HL-60 (cell line): ENCODE results near the gene ADPRM.

Source experiments
- DNase-seq, 2 experiments: peaks; one replicate each; pipeline ENCODE4 v3.0.0-alpha.2; 2010 to 2020; ENCODE audit warnings: low read depth in 1 of 2, low spot score in 1 of 2
- H3K27ac ChIP-seq: fragments of 250-450 bp; sonication (Bioruptor Pico); replicated peaks from 2 replicates; pipeline ENCODE4 v1.5.1; 2020; ENCODE audit warnings: mild to moderate bottlenecking, moderate library complexity
- H3K27me3 ChIP-seq: fragments of 250-450 bp; sonication (Bioruptor Pico); 2 replicates; pipeline ENCODE4 v1.5.1; 2021; ENCODE audit warnings: mild to moderate bottlenecking, moderate library complexity; ENCODE audit not compliant: insufficient read depth, poor library complexity, severe bottlenecking
- H3K4me3 ChIP-seq: replicated peaks from 2 replicates; pipeline ENCODE4 v1.5.1; 2011; ENCODE audit warnings: mild to moderate bottlenecking, control low read depth, low read length; ENCODE audit not compliant: insufficient read depth
- GABPA ChIP-seq: IDR thresholded peaks from 2 replicates; pipeline ENCODE4 v1.6.1; 2012; ENCODE audit warnings: low read depth
- POLR2AphosphoS5 ChIP-seq: IDR thresholded peaks from 2 replicates; pipeline ENCODE4 v1.6.1; 2012; ENCODE audit warnings: low read depth
- SPI1 ChIP-seq: IDR thresholded peaks from 2 replicates; pipeline ENCODE4 v1.6.1; 2012; ENCODE audit warnings: low read depth, mild to moderate bottlenecking, borderline replicate concordance
- TF ChIP-seq, protein P1 (sequence below): IDR thresholded peaks from 2 replicates; pipeline ENCODE4 v1.6.1; 2012; ENCODE audit warnings: low read depth; ENCODE audit not compliant: insufficient replicate concordance
- TF ChIP-seq, protein P2 (sequence below): IDR thresholded peaks from one replicate; pipeline ENCODE4 v1.5.1; 2011; ENCODE audit warnings: low read length, control low read depth, inconsistent platforms; ENCODE audit not compliant: insufficient read depth

ADPRM gene

DNA sequence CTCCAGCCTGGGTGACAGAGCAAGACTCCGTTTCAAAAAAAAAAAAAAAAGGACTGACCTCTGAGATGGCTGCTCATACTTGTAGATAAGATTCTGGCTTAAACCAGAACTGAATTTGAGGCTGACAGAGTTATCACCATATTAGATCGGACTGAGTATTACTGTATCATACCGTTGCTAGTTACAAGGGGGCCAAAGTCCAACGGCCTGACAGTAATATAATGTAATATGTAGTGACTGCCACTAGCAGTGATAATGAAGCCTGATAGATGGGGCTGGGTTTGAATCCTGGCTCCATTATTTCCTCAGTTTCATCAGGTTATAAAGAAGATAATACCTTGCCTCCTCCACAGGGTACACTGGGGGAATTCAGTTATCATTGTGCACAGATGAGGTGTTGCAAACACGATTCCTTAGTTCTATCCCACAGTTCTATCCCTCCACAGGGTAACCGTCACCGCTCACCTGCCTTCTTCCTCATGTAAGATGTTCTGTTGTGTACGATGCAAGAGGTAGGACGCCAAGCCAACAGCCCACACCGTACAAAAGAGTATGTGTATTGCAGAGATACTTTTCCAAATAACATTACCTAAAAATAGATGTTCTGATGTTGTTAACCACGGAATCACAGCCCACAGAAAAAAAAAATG, 27.3 kb downstream of the ADPRM start:
- no peak for DNase-seq
- no peaks in the 10 kb centered on the region for H3K27me3 ChIP-seq
- H3K27ac ChIP-seq, result no peak overlapping the region
- no peak for TF ChIP-seq POLR2AphosphoS5
- TF ChIP-seq, protein P1, sequence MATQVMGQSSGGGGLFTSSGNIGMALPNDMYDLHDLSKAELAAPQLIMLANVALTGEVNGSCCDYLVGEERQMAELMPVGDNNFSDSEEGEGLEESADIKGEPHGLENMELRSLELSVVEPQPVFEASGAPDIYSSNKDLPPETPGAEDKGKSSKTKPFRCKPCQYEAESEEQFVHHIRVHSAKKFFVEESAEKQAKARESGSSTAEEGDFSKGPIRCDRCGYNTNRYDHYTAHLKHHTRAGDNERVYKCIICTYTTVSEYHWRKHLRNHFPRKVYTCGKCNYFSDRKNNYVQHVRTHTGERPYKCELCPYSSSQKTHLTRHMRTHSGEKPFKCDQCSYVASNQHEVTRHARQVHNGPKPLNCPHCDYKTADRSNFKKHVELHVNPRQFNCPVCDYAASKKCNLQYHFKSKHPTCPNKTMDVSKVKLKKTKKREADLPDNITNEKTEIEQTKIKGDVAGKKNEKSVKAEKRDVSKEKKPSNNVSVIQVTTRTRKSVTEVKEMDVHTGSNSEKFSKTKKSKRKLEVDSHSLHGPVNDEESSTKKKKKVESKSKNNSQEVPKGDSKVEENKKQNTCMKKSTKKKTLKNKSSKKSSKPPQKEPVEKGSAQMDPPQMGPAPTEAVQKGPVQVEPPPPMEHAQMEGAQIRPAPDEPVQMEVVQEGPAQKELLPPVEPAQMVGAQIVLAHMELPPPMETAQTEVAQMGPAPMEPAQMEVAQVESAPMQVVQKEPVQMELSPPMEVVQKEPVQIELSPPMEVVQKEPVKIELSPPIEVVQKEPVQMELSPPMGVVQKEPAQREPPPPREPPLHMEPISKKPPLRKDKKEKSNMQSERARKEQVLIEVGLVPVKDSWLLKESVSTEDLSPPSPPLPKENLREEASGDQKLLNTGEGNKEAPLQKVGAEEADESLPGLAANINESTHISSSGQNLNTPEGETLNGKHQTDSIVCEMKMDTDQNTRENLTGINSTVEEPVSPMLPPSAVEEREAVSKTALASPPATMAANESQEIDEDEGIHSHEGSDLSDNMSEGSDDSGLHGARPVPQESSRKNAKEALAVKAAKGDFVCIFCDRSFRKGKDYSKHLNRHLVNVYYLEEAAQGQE, result no peak
- no peak for TF ChIP-seq SPI1
- TF ChIP-seq GABPA, result no peak
- TF ChIP-seq, protein P2, sequence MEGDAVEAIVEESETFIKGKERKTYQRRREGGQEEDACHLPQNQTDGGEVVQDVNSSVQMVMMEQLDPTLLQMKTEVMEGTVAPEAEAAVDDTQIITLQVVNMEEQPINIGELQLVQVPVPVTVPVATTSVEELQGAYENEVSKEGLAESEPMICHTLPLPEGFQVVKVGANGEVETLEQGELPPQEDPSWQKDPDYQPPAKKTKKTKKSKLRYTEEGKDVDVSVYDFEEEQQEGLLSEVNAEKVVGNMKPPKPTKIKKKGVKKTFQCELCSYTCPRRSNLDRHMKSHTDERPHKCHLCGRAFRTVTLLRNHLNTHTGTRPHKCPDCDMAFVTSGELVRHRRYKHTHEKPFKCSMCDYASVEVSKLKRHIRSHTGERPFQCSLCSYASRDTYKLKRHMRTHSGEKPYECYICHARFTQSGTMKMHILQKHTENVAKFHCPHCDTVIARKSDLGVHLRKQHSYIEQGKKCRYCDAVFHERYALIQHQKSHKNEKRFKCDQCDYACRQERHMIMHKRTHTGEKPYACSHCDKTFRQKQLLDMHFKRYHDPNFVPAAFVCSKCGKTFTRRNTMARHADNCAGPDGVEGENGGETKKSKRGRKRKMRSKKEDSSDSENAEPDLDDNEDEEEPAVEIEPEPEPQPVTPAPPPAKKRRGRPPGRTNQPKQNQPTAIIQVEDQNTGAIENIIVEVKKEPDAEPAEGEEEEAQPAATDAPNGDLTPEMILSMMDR, result no peak
- H3K4me3 ChIP-seq, result no peak overlapping the region

DNA sequence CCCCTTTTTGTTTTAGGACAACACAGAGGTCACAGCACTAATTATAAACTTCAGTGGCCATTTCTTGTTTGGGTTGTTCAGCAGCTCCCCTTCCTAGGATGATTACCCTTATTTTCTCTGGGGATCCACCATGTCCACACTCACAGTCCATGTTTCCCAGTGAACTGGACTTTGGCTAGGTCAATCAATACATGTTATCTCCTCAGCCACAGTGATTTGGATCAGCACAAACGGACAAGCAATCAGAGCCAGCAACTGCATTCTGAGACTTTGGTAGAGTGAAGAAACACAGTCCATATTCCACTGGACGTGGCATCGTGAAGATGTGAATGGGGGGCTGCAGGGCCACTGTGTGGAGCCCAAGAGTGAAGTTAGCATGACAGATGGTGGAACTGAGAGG, 27.9 kb downstream of the ADPRM start:
- TF ChIP-seq GABPA, result no peak
- no peak for TF ChIP-seq SPI1
- TF ChIP-seq, protein P2, result no peak
- TF ChIP-seq POLR2AphosphoS5, result no peak
- TF ChIP-seq, protein P1, result no peak
- Histone ChIP-seq H3K4me3 (no peak overlapping the region), H3K27ac (no peak overlapping the region), H3K27me3 (no peaks in the 10 kb centered on the region)
- no peak for DNase-seq

DNA sequence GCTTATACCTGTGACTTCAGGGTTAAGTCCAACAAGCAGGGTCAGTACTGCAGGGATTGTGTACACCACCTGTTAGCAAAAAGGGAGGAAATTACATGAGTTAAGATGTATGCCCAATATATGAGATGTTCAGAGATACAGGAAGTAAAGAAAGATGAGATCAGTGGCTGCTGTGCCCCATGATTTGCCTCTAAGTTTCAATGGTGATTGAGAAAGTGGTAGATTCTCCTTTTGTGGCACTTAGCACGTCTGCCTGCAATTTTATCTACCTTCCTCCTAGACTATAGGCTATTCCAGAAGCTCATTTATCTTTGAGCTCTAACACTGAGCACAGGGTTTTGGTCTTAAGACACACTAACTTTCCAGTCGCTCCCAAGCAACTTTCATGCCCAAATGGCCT, 28.8 kb downstream of the ADPRM start:
- H3K27ac ChIP-seq, result no peak overlapping the region
- no peaks in the 10 kb centered on the region for H3K27me3 ChIP-seq
- no peak overlapping the region for H3K4me3 ChIP-seq
- TF ChIP-seq, protein P1, result no peak
- no peak for TF ChIP-seq GABPA
- no peak for TF ChIP-seq SPI1
- no peak for DNase-seq
